ENCODE results near the gene CCDC30.

Gene CCDC30

GRCh38 chr1:42511581-42512155 lies 48.6 kb downstream of the CCDC30 start:
- in situ Hi-C loops (cut with MboI; ENCODE audit: low sequenced_read_pairs): loop anchor here (10.0 to 25.0 kb wide), 2 partner anchors 223 to 576 kb away; no protein-coding TSS in a partner anchor

GRCh38 chr1:42518908-42519307 lies 55.8 kb downstream of the CCDC30 start:
- in situ Hi-C loops (cut with MboI; ENCODE audit: low sequenced_read_pairs): loop anchor here (10.0 to 25.0 kb wide), 2 partner anchors 216 to 568 kb away; no protein-coding TSS in a partner anchor

- in situ Hi-C loops (cut with MboI; ENCODE audit: low sequenced_read_pairs): loop anchor here (25.0 kb wide), 1 partner anchor 564 kb away; no protein-coding TSS in a partner anchor
Observed at GRCh38 chr1:42523171-42523570, 60.1 kb downstream of the CCDC30 start.

GRCh38 chr1:42524330-42524729 lies 61.2 kb downstream of the CCDC30 start:
- in situ Hi-C loops (cut with MboI; ENCODE audit: low sequenced_read_pairs): loop anchor here (25.0 kb wide), 1 partner anchor 563 kb away; no protein-coding TSS in a partner anchor

GRCh38 chr1:42529724-42530181 lies 66.7 kb downstream of the CCDC30 start:
- in situ Hi-C loops (cut with MboI; ENCODE audit: low sequenced_read_pairs): no loop called here

GRCh38 chr1:42531043-42531442 lies 68.0 kb downstream of the CCDC30 start:
- in situ Hi-C loops (cut with MboI; ENCODE audit: low sequenced_read_pairs): no loop called here

- in situ Hi-C loops (cut with MboI; ENCODE audit: low sequenced_read_pairs): no loop called here
Observed at GRCh38 chr1:42533101-42533863, 70.2 kb downstream of the CCDC30 start.

GRCh38 chr1:42541104-42541503 lies 78.0 kb downstream of the CCDC30 start:
- in situ Hi-C loops (cut with MboI; ENCODE audit: low sequenced_read_pairs): no loop called here

- in situ Hi-C loops (cut with MboI; ENCODE audit: low sequenced_read_pairs): no loop called here
Observed at GRCh38 chr1:42551180-42551579, 88.1 kb downstream of the CCDC30 start.

- in situ Hi-C loops (cut with MboI; ENCODE audit: low sequenced_read_pairs): no loop called here
Observed at GRCh38 chr1:42551590-42551989, 88.5 kb downstream of the CCDC30 start.

- in situ Hi-C loops (cut with MboI; ENCODE audit: low sequenced_read_pairs): no loop called here
Observed at GRCh38 chr1:42552636-42553035, 89.5 kb downstream of the CCDC30 start.

- in situ Hi-C loops (cut with MboI; ENCODE audit: low sequenced_read_pairs): no loop called here
Observed at GRCh38 chr1:42557230-42557851, 94.3 kb downstream of the CCDC30 start.

GRCh38 chr1:42567038-42567437 lies 104.0 kb downstream of the CCDC30 start:
- in situ Hi-C loops (cut with MboI; ENCODE audit: low sequenced_read_pairs): no loop called here

- in situ Hi-C loops (cut with MboI; ENCODE audit: low sequenced_read_pairs): no loop called here
Observed at GRCh38 chr1:42576935-42577334, 113.8 kb downstream of the CCDC30 start.

GRCh38 chr1:42586016-42586415 lies 122.9 kb downstream of the CCDC30 start:
- in situ Hi-C loops (cut with MboI; ENCODE audit: low sequenced_read_pairs): no loop called here

- in situ Hi-C loops (cut with MboI; ENCODE audit: low sequenced_read_pairs): no loop called here
Observed at GRCh38 chr1:42587753-42588152, 124.7 kb downstream of the CCDC30 start.

GRCh38 chr1:42592811-42593210 lies 129.7 kb downstream of the CCDC30 start:
- in situ Hi-C loops (cut with MboI; ENCODE audit: low sequenced_read_pairs): no loop called here

GRCh38 chr1:42593486-42594100 lies 130.5 kb downstream of the CCDC30 start:
- in situ Hi-C loops (cut with MboI; ENCODE audit: low sequenced_read_pairs): no loop called here

- in situ Hi-C loops (cut with MboI; ENCODE audit: low sequenced_read_pairs): loop anchor here (25.0 kb wide), 1 partner anchor 511 kb away; no protein-coding TSS in a partner anchor
Observed at GRCh38 chr1:42601472-42601871, 138.4 kb downstream of the CCDC30 start.

- in situ Hi-C loops (cut with MboI; ENCODE audit: low sequenced_read_pairs): loop anchor here (25.0 kb wide), 1 partner anchor 499 kb away; no protein-coding TSS in a partner anchor
Observed at GRCh38 chr1:42613803-42614131, 150.7 kb downstream of the CCDC30 start.

- in situ Hi-C loops (cut with MboI; ENCODE audit: low sequenced_read_pairs): loop anchor here (25.0 kb wide), 1 partner anchor 493 kb away; no protein-coding TSS in a partner anchor
Observed at GRCh38 chr1:42618866-42619265, 155.8 kb downstream of the CCDC30 start.

All from HL-60/S4 (cell line).